ENCODE data around the gene FARP1.

The FARP1 gene

GRCh38 chr13:98334620-98335205 is 191.8 kb downstream of the FARP1 start:
- no peaks in the 10 kb centered on the region for H3K36me3 ChIP-seq (ENCODE audit: control insufficient read depth, insufficient read depth, low read length)
- no peaks in the 10 kb centered on the region for H3K9me3 ChIP-seq (ENCODE audit: control insufficient read depth, low read length)
- H3K4me3 ChIP-seq (ENCODE audit: low read length), result no peak overlapping the region
- no peaks in the 10 kb centered on the region for H3K27me3 ChIP-seq (ENCODE audit: control insufficient read depth, insufficient read depth, low read length)
- no peaks in the 10 kb centered on the region for H3K4me1 ChIP-seq (ENCODE audit: control insufficient read depth, insufficient read depth, low read length)
- H3K9ac ChIP-seq (ENCODE audit: low read length), result no peak overlapping the region

GRCh38 chr13:98335721-98336120 is 192.8 kb downstream of the FARP1 start:
- no peaks in the 10 kb centered on the region for H3K4me1 ChIP-seq (ENCODE audit: control insufficient read depth, insufficient read depth, low read length)
- no peak overlapping the region for H3K4me3 ChIP-seq (ENCODE audit: low read length)
- no peaks in the 10 kb centered on the region for H3K27me3 ChIP-seq (ENCODE audit: control insufficient read depth, insufficient read depth, low read length)
- no peak overlapping the region for H3K9ac ChIP-seq (ENCODE audit: low read length)
- no peaks in the 10 kb centered on the region for H3K36me3 ChIP-seq (ENCODE audit: control insufficient read depth, insufficient read depth, low read length)
- no peaks in the 10 kb centered on the region for H3K9me3 ChIP-seq (ENCODE audit: control insufficient read depth, low read length)

GRCh38 chr13:98338310-98338709 is 195.4 kb downstream of the FARP1 start:
- Histone ChIP-seq H3K4me1 (ENCODE audit: control insufficient read depth, insufficient read depth, low read length) (no peaks in the 10 kb centered on the region), H3K4me3 (ENCODE audit: low read length) (no peak overlapping the region), H3K36me3 (ENCODE audit: control insufficient read depth, insufficient read depth, low read length) (no peaks in the 10 kb centered on the region), H3K9ac (ENCODE audit: low read length) (no peak overlapping the region), H3K9me3 (ENCODE audit: control insufficient read depth, low read length) (no peaks in the 10 kb centered on the region), H3K27me3 (ENCODE audit: control insufficient read depth, insufficient read depth, low read length) (no peaks in the 10 kb centered on the region)

- H3K36me3 ChIP-seq (ENCODE audit: control insufficient read depth, insufficient read depth, low read length), result no peaks in the 10 kb centered on the region
- H3K4me3 ChIP-seq (ENCODE audit: low read length), result no peak overlapping the region
- H3K27me3 ChIP-seq (ENCODE audit: control insufficient read depth, insufficient read depth, low read length), result no peaks in the 10 kb centered on the region
- no peak overlapping the region for H3K9ac ChIP-seq (ENCODE audit: low read length)
- no peaks in the 10 kb centered on the region for H3K9me3 ChIP-seq (ENCODE audit: control insufficient read depth, low read length)
- no peaks in the 10 kb centered on the region for H3K4me1 ChIP-seq (ENCODE audit: control insufficient read depth, insufficient read depth, low read length)
These were observed 197.0 kb downstream of the FARP1 start for GRCh38 chr13:98339684-98340425.

GRCh38 chr13:98342953-98343352 is 200.1 kb downstream of the FARP1 start:
- Histone ChIP-seq H3K9me3 (ENCODE audit: control insufficient read depth, low read length) (no peaks in the 10 kb centered on the region), H3K27me3 (ENCODE audit: control insufficient read depth, insufficient read depth, low read length) (no peaks in the 10 kb centered on the region), H3K36me3 (ENCODE audit: control insufficient read depth, insufficient read depth, low read length) (no peaks in the 10 kb centered on the region), H3K4me3 (ENCODE audit: low read length) (no peak overlapping the region), H3K4me1 (ENCODE audit: control insufficient read depth, insufficient read depth, low read length) (no peaks in the 10 kb centered on the region), H3K9ac (ENCODE audit: low read length) (no peak overlapping the region)

GRCh38 chr13:98343461-98343860 is 200.6 kb downstream of the FARP1 start:
- Histone ChIP-seq H3K9ac (ENCODE audit: low read length) (no peak overlapping the region), H3K4me3 (ENCODE audit: low read length) (no peak overlapping the region), H3K4me1 (ENCODE audit: control insufficient read depth, insufficient read depth, low read length) (no peaks in the 10 kb centered on the region), H3K36me3 (ENCODE audit: control insufficient read depth, insufficient read depth, low read length) (no peaks in the 10 kb centered on the region), H3K27me3 (ENCODE audit: control insufficient read depth, insufficient read depth, low read length) (no peaks in the 10 kb centered on the region), H3K9me3 (ENCODE audit: control insufficient read depth, low read length) (no peaks in the 10 kb centered on the region)

GRCh38 chr13:98344392-98344791 is 201.5 kb downstream of the FARP1 start:
- H3K27me3 ChIP-seq (ENCODE audit: control insufficient read depth, insufficient read depth, low read length), result no peaks in the 10 kb centered on the region
- no peaks in the 10 kb centered on the region for H3K36me3 ChIP-seq (ENCODE audit: control insufficient read depth, insufficient read depth, low read length)
- no peaks in the 10 kb centered on the region for H3K4me1 ChIP-seq (ENCODE audit: control insufficient read depth, insufficient read depth, low read length)
- H3K9ac ChIP-seq (ENCODE audit: low read length), result no peak overlapping the region
- H3K4me3 ChIP-seq (ENCODE audit: low read length), result no peak overlapping the region
- no peaks in the 10 kb centered on the region for H3K9me3 ChIP-seq (ENCODE audit: control insufficient read depth, low read length)

GRCh38 chr13:98345107-98345935 is 202.4 kb downstream of the FARP1 start:
- Histone ChIP-seq H3K27me3 (ENCODE audit: control insufficient read depth, insufficient read depth, low read length) (no peaks in the 10 kb centered on the region), H3K9ac (ENCODE audit: low read length) (no peak overlapping the region), H3K4me1 (ENCODE audit: control insufficient read depth, insufficient read depth, low read length) (no peaks in the 10 kb centered on the region), H3K4me3 (ENCODE audit: low read length) (no peak overlapping the region), H3K9me3 (ENCODE audit: control insufficient read depth, low read length) (no peaks in the 10 kb centered on the region), H3K36me3 (ENCODE audit: control insufficient read depth, insufficient read depth, low read length) (no peaks in the 10 kb centered on the region)

- no peak overlapping the region for H3K9ac ChIP-seq (ENCODE audit: low read length)
- no peaks in the 10 kb centered on the region for H3K36me3 ChIP-seq (ENCODE audit: control insufficient read depth, insufficient read depth, low read length)
- H3K27me3 ChIP-seq (ENCODE audit: control insufficient read depth, insufficient read depth, low read length), result no peaks in the 10 kb centered on the region
- H3K4me1 ChIP-seq (ENCODE audit: control insufficient read depth, insufficient read depth, low read length), result no peaks in the 10 kb centered on the region
- H3K9me3 ChIP-seq (ENCODE audit: control insufficient read depth, low read length), result no peaks in the 10 kb centered on the region
- no peak overlapping the region for H3K4me3 ChIP-seq (ENCODE audit: low read length)
These were observed 204.2 kb downstream of the FARP1 start for GRCh38 chr13:98346904-98347636.

- H3K4me1 ChIP-seq (ENCODE audit: control insufficient read depth, insufficient read depth, low read length), result no peaks in the 10 kb centered on the region
- no peak overlapping the region for H3K9ac ChIP-seq (ENCODE audit: low read length)
- no peak overlapping the region for H3K4me3 ChIP-seq (ENCODE audit: low read length)
- H3K36me3 ChIP-seq (ENCODE audit: control insufficient read depth, insufficient read depth, low read length), result no peaks in the 10 kb centered on the region
- H3K27me3 ChIP-seq (ENCODE audit: control insufficient read depth, insufficient read depth, low read length), result no peaks in the 10 kb centered on the region
- no peaks in the 10 kb centered on the region for H3K9me3 ChIP-seq (ENCODE audit: control insufficient read depth, low read length)
These were observed 204.9 kb downstream of the FARP1 start for GRCh38 chr13:98347756-98348155.

- Histone ChIP-seq H3K36me3 (ENCODE audit: control insufficient read depth, insufficient read depth, low read length) (no peaks in the 10 kb centered on the region), H3K4me3 (ENCODE audit: low read length) (no peak overlapping the region), H3K27me3 (ENCODE audit: control insufficient read depth, insufficient read depth, low read length) (no peaks in the 10 kb centered on the region), H3K9me3 (ENCODE audit: control insufficient read depth, low read length) (no peaks in the 10 kb centered on the region), H3K4me1 (ENCODE audit: control insufficient read depth, insufficient read depth, low read length) (no peaks in the 10 kb centered on the region), H3K9ac (ENCODE audit: low read length) (no peak overlapping the region)
These were observed 205.7 kb downstream of the FARP1 start for GRCh38 chr13:98348466-98349200.

Measured in mucosa of stomach (tissue), 1 donor.